Neuronal stem cell (in vitro differentiated cells): ENCODE measurements around the gene ZSCAN1.
A peak's percentile ranks its signal among the peaks of the same experiment; 100 is the strongest.

ENCODE experiments used
- DNase-seq: peaks from one replicate; pipeline ENCODE4 v3.0.0-alpha.2; 2013; ENCODE audit warnings: low spot score
- H2AFZ ChIP-seq: one replicate; pipeline ENCODE4 v1.6.1; 2013; ENCODE audit warnings: mild to moderate bottlenecking, low read length, inconsistent platforms
- H2AK5ac ChIP-seq: 2 replicates; pipeline ENCODE4 v1.6.1; 2013; ENCODE audit warnings: low read depth, mild to moderate bottlenecking, inconsistent platforms, low read length, moderate library complexity, mixed read lengths
- H2BK120ac ChIP-seq: 2 replicates; pipeline ENCODE4 v1.6.1; 2013; ENCODE audit warnings: low read depth, mild to moderate bottlenecking, inconsistent platforms, low read length, moderate library complexity, mixed read lengths
- H2BK12ac ChIP-seq: one replicate; pipeline ENCODE4 v1.6.1; 2013; ENCODE audit warnings: low read length, inconsistent platforms
- H2BK15ac ChIP-seq: 2 replicates; pipeline ENCODE4 v1.6.1; 2013; ENCODE audit warnings: mild to moderate bottlenecking, low read length, inconsistent platforms, mixed read lengths
- H2BK5ac ChIP-seq: one replicate; pipeline ENCODE4 v1.6.1; 2013; ENCODE audit warnings: inconsistent platforms, mild to moderate bottlenecking, low read length, moderate library complexity
- H3K14ac ChIP-seq: one replicate; pipeline ENCODE4 v1.6.1; 2013; ENCODE audit warnings: low read length, inconsistent platforms
- H3K18ac ChIP-seq: 2 replicates; pipeline ENCODE4 v1.6.1; 2013; ENCODE audit warnings: low read length, inconsistent platforms
- H3K23ac ChIP-seq: 2 replicates; pipeline ENCODE4 v1.6.1; 2013; ENCODE audit warnings: low read depth, mild to moderate bottlenecking, mixed read lengths, low read length, inconsistent platforms; ENCODE audit not compliant: poor library complexity
- H3K27ac ChIP-seq: replicated peaks from 3 replicates; pipeline ENCODE4 v1.5.1; 2013; ENCODE audit warnings: low read length, inconsistent platforms
- H3K27me3 ChIP-seq, 3 experiments: 2 replicates each; pipeline ENCODE4 v1.6.1; 2013; ENCODE audit warnings: low read length in 3 of 3, mild to moderate bottlenecking in 2 of 3, inconsistent platforms in 1 of 3, low read depth in 1 of 3, mixed read lengths in 1 of 3, moderate library complexity in 1 of 3; ENCODE audit not compliant: control insufficient read depth in 3 of 3, insufficient read depth in 3 of 3
- H3K36me3 ChIP-seq, 2 donors: replicated peaks in 1 of 2; 2 replicates each; pipeline ENCODE4 v1.6.1; 2013; ENCODE audit warnings: low read length in 2 of 2; ENCODE audit not compliant: control insufficient read depth in 2 of 2, insufficient read depth in 2 of 2
- H3K4ac ChIP-seq: 2 replicates; pipeline ENCODE4 v1.6.1; 2013; ENCODE audit warnings: inconsistent platforms, mild to moderate bottlenecking, low read length, moderate library complexity
- H3K4me1 ChIP-seq, 2 donors: 1 replicate in 1 of 2; 2 replicates in 1 of 2; pipeline ENCODE4 v1.6.1; 2013; ENCODE audit warnings: low read length in 2 of 2, low read depth in 1 of 2; ENCODE audit not compliant: control insufficient read depth in 2 of 2, insufficient read depth in 1 of 2
- H3K4me2 ChIP-seq: one replicate; pipeline ENCODE4 v1.6.1; 2013; ENCODE audit warnings: mild to moderate bottlenecking, low read length, inconsistent platforms; ENCODE audit not compliant: insufficient read depth, poor library complexity, severe bottlenecking
- H3K4me3 ChIP-seq, 2 donors: 2 replicates each; pipeline ENCODE4 v1.5.1; 2013; ENCODE audit warnings: low read length in 2 of 2, mild to moderate bottlenecking in 2 of 2, inconsistent platforms in 1 of 2, moderate library complexity in 1 of 2
- H3K79me1 ChIP-seq: one replicate; pipeline ENCODE4 v1.6.1; 2013; ENCODE audit warnings: low read depth, mild to moderate bottlenecking, inconsistent platforms, low read length, moderate library complexity
- H3K9ac ChIP-seq: one replicate; pipeline ENCODE4 v1.6.1; 2013; ENCODE audit warnings: mild to moderate bottlenecking, low read depth, low read length, inconsistent platforms; ENCODE audit not compliant: poor library complexity
- H3K9me3 ChIP-seq, 2 donors: replicated peaks in 1 of 2; 2 replicates each; pipeline versions ENCODE3 to v1.6.1; 2013; ENCODE audit warnings: low read length in 2 of 2, mild to moderate bottlenecking in 2 of 2, inconsistent platforms in 1 of 2, low read depth in 1 of 2, mixed read lengths in 1 of 2, moderate library complexity in 1 of 2; ENCODE audit not compliant: control insufficient read depth in 2 of 2, insufficient read depth in 1 of 2
- H4K8ac ChIP-seq: one replicate; pipeline ENCODE4 v1.6.1; 2013; ENCODE audit warnings: low read depth, mild to moderate bottlenecking, inconsistent platforms, low read length, moderate library complexity
- H4K91ac ChIP-seq: one replicate; pipeline ENCODE4 v1.6.1; 2013; ENCODE audit warnings: low read length, low read depth, mild to moderate bottlenecking, inconsistent platforms; ENCODE audit not compliant: poor library complexity
- WGBS, 2 donors: extraction: QIAGEN DNeasy Blood & Tissue Kit; methylation state at CpG; one replicate each; pipeline ENCODE4 v1.1.7; 2013; ENCODE audit warnings: missing lambda C conversion rate in 2 of 2, mixed read lengths in 1 of 2; ENCODE audit not compliant: insufficient read length in 2 of 2, insufficient replicate concordance in 1 of 2; ENCODE audit errors: extremely low coverage in 2 of 2; 5-methylcytosine and 5-hydroxymethylcytosine counted together

The ZSCAN1 gene

GRCh38 chr19:58024661-58025060 is 9.2 kb upstream of the ZSCAN1 start:
- no peak overlapping the region for H3K9ac ChIP-seq
- no peaks in the 10 kb centered on the region for H3K27me3 ChIP-seq
- H3K18ac ChIP-seq: no peak overlapping the region
- H2AK5ac ChIP-seq: no peak overlapping the region
- H3K27ac ChIP-seq: no peak overlapping the region
- no peaks in the 10 kb centered on the region for H3K36me3 ChIP-seq
- peaks cover 23 to 26% of the 10 kb centered on the region in 2 donors for H3K9me3 ChIP-seq
- H3K4me3 ChIP-seq: peak overlapping the region in 1 of 2 donors; percentile 13
- no peak overlapping the region for H2BK12ac ChIP-seq
- no peak overlapping the region for H3K23ac ChIP-seq
- H3K14ac ChIP-seq: no peak overlapping the region
- H3K4me2 ChIP-seq: no peak overlapping the region
- no peak overlapping the region for H4K91ac ChIP-seq
- no peaks in the 10 kb centered on the region for H3K79me1 ChIP-seq
- no CpG with 5 or more reads among the region's 12 CpGs for WGBS, 2 donors
- no peak overlapping the region for H2BK15ac ChIP-seq
- no peak overlapping the region for H4K8ac ChIP-seq
- no peak overlapping the region for H2BK120ac ChIP-seq
- no peak overlapping the region for H2AFZ ChIP-seq
- no peak for DNase-seq
- H2BK5ac ChIP-seq: no peak overlapping the region
- no peak overlapping the region for H3K4ac ChIP-seq
- no peaks in the 10 kb centered on the region for H3K4me1 ChIP-seq

GRCh38 chr19:58034477-58034793 is 610 bp downstream of the ZSCAN1 start:
- Histone ChIP-seq H2BK15ac (peak overlapping the region; percentile 96), H2AFZ (peak overlapping the region; percentile 72), H3K14ac (no peak overlapping the region), H4K91ac (peak overlapping the region; percentile 72), H3K4me2 (peak overlapping the region; percentile 83), H3K36me3 (peaks cover 0 to 5% of the 10 kb centered on the region in 2 donors), H2AK5ac (peak overlapping the region; percentile 97), H3K4me3 (peak overlapping the region; percentile 50 to 94), H3K9me3 (peaks cover 2 to 20% of the 10 kb centered on the region in 2 donors), H2BK12ac (peak overlapping the region; percentile 73), H3K27me3 (no peaks in the 10 kb centered on the region), H2BK5ac (peak overlapping the region; percentile 53), H4K8ac (peak overlapping the region; percentile 59), H3K9ac (peak overlapping the region; percentile 84), H3K4me1 (peaks cover 0 to 15% of the 10 kb centered on the region in 2 donors), H3K79me1 (no peaks in the 10 kb centered on the region), H3K4ac (no peak overlapping the region), H2BK120ac (no peak overlapping the region), H3K27ac (peak overlapping the region; percentile 83), H3K23ac (peak overlapping the region; percentile 91), H3K18ac (peak overlapping the region; percentile 98)
- WGBS, 2 donors: no CpG with 5 or more reads among the region's 20 CpGs
- peak; percentile 17 for DNase-seq

GRCh38 chr19:58035863-58036262 is 2.0 kb downstream of the ZSCAN1 start:
- no CpG with 5 or more reads among the region's 8 CpGs for whole genome bisulfite sequencing, 2 donors
- no peak for DNase-seq
- no peak overlapping the region for H2BK12ac ChIP-seq

GRCh38 chr19:58037927-58038687 is 4.3 kb downstream of the ZSCAN1 start:
- Histone ChIP-seq H3K4me2 (no peak overlapping the region), H3K9me3 (peaks cover 10 to 39% of the 10 kb centered on the region in 2 donors), H4K91ac (peak overlapping the region; percentile 72), H3K14ac (peak overlapping the region; percentile 76), H3K4me1 (peaks cover 0 to 16% of the 10 kb centered on the region in 2 donors), H2BK120ac (peak overlapping the region; percentile 99), H3K27me3 (peaks cover 0 to 2% (median 0%) of the 10 kb centered on the region in 3 experiments), H2AK5ac (peak overlapping the region; percentile 97), H2BK15ac (no peak overlapping the region), H3K36me3 (peaks cover 0 to 5% of the 10 kb centered on the region in 2 donors), H3K27ac (no peak overlapping the region), H3K23ac (peak overlapping the region; percentile 65), H2BK5ac (peak overlapping the region; percentile 82), H3K18ac (peak overlapping the region; percentile 92), H2BK12ac (peak overlapping the region; percentile 90), H3K4ac (peak overlapping the region; percentile 98), H3K4me3 (no peak overlapping the region), H4K8ac (peak overlapping the region; percentile 65), H2AFZ (peak overlapping the region; percentile 69), H3K79me1 (peaks cover 3% of the 10 kb centered on the region), H3K9ac (peak overlapping the region; percentile 70)
- no CpG with 5 or more reads among the region's 44 CpGs for WGBS, 2 donors
- no peak for DNase-seq

More at GRCh38 chr19:58035863-58036262, 2.0 kb downstream of the ZSCAN1 start:
- Histone ChIP-seq H4K91ac (no peak overlapping the region), H3K4me2 (no peak overlapping the region), H3K4me1 (peaks cover 0 to 15% of the 10 kb centered on the region in 2 donors), H3K9me3 (peaks cover 5 to 30% of the 10 kb centered on the region in 2 donors), H3K14ac (no peak overlapping the region), H2BK15ac (no peak overlapping the region), H3K36me3 (peaks cover 0 to 5% of the 10 kb centered on the region in 2 donors), H2AK5ac (no peak overlapping the region), H3K4ac (no peak overlapping the region), H3K27ac (no peak overlapping the region), H3K79me1 (no peaks in the 10 kb centered on the region), H3K4me3 (no peak overlapping the region), H4K8ac (no peak overlapping the region), H2BK5ac (no peak overlapping the region), H2BK120ac (no peak overlapping the region), H2AFZ (no peak overlapping the region), H3K18ac (no peak overlapping the region), H3K9ac (no peak overlapping the region), H3K27me3 (no peaks in the 10 kb centered on the region), H3K23ac (no peak overlapping the region)
